Measurements from ENCODE around the gene ZNF319. TPM values are rescaled to one million over a fixed set of nuclear protein-coding genes. Genes with fewer than 3 reads are reported as not detected.

Gene ZNF319
- total RNA-seq, 1 donor from 2014 or later: 7.9 TPM

DNA sequence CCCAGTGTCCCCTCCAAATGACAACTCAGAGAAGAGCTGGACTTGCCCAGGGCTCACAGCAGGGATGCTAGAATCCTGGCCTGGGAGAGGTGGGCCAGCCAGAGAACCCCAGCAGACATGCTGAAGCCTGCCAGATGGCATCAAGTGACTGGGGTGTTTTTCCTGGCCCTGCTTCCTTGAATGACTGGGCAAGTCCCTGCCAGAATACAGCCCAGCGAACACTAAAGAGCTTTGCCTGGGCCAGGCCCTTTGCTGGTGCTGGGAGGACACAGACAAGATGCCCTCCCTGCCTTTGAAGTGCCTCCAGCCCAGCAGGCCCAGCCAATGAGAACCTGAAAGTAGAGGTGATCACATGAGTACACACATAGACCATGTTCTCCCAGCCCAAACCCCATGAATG lies 11.5 kb downstream of the ZNF319 start:
- Histone ChIP-seq H3K27ac (no peak overlapping the region), H3K27me3 (no peaks in the 10 kb centered on the region), H3K4me1 (peaks cover 17% of the 10 kb centered on the region), H3K36me3 (no peaks in the 10 kb centered on the region), H3K4me3 (no peak overlapping the region), H3K9me3 (no peaks in the 10 kb centered on the region)
- intact Hi-C loops (cut with DNase I): no loop called here
- no peak for DNase-seq (ENCODE audit: extremely low spot score in 2 of 2)
- TF ChIP-seq POLR2AphosphoS5 (IDR thresholded peaks at IDR 0.05; ENCODE audit: insufficient read depth in 1 of 2, low read depth in 1 of 2) (peak in 1 of 2 donors; percentile 32), POLR2A (IDR thresholded peaks at IDR 0.05) (no peak)

DNA sequence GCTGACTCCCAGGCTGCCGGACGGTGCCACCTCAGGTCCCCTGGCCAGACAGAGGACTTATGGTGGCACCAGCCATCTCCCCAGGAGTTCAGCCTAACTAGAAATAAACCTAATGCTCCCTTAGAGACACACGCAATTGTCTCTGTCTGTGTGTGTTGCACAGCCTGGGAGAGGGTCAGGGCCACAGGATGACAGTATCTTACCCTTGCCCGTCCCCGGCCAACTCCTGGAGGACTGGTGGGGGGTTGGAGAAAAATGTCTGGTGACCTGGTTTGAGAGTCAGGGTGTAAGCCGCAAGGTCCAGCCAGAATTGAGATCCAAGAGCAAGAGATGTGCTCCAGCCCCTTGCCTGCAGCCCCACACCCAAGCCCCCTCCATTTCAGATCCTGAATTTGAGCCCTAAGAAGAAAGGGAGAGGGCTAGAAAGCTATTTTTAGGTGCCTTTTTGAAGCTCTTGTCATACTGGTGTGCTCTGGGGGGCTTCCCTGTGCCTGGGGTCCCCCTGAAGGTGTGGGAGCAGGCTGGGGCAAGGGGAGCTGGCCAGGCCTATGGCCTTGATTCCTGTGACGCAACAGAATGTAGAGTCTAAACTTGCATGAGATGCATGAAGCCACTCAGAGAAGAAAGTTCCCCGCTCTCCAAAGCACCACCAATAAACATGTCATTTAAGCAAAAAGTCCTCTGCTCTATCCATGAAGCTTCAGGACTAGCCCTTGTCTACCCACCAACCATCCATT lies 12.9 kb downstream of the ZNF319 start:
- Histone ChIP-seq H3K27ac (no peak overlapping the region), H3K4me1 (peaks cover 17% of the 10 kb centered on the region), H3K4me3 (no peak overlapping the region), H3K9me3 (no peaks in the 10 kb centered on the region), H3K27me3 (no peaks in the 10 kb centered on the region), H3K36me3 (no peaks in the 10 kb centered on the region)
- TF ChIP-seq, protein P1, sequence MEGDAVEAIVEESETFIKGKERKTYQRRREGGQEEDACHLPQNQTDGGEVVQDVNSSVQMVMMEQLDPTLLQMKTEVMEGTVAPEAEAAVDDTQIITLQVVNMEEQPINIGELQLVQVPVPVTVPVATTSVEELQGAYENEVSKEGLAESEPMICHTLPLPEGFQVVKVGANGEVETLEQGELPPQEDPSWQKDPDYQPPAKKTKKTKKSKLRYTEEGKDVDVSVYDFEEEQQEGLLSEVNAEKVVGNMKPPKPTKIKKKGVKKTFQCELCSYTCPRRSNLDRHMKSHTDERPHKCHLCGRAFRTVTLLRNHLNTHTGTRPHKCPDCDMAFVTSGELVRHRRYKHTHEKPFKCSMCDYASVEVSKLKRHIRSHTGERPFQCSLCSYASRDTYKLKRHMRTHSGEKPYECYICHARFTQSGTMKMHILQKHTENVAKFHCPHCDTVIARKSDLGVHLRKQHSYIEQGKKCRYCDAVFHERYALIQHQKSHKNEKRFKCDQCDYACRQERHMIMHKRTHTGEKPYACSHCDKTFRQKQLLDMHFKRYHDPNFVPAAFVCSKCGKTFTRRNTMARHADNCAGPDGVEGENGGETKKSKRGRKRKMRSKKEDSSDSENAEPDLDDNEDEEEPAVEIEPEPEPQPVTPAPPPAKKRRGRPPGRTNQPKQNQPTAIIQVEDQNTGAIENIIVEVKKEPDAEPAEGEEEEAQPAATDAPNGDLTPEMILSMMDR (IDR thresholded peaks at IDR 0.05): no peak
- TF ChIP-seq POLR2AphosphoS5 (IDR thresholded peaks at IDR 0.05; ENCODE audit: insufficient read depth in 1 of 2, low read depth in 1 of 2) (no peak), POLR2A (IDR thresholded peaks at IDR 0.05) (no peak)
- no peak for DNase-seq (ENCODE audit: extremely low spot score in 2 of 2)
- intact Hi-C loops (cut with DNase I): no loop called here

DNA sequence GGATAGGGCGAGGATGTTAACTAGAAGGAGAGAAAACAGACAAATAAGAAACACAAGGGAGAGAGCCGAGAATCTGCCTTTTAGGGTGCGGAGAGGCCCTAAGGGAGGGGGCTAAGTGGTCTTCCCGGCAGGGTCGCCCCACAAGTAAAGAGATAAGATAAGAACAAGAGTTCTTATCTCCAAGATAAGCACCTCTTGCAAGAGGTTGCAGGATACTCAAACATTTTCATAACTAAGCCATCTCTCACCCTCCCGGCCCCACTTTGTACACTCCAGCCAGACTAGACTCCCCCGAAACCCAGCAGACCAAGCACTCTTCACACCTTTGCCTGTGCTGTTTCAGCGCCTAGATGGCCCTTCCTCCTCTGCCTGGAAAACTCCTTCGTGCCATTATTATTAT lies 14.3 kb downstream of the ZNF319 start:
- H3K4me3 ChIP-seq: peak overlapping the region in 1 of 2 donors; percentile 65
- H3K27me3 ChIP-seq: no peaks in the 10 kb centered on the region
- DNase-seq (ENCODE audit: extremely low spot score in 2 of 2): no peak
- no peak overlapping the region for H3K27ac ChIP-seq
- H3K9me3 ChIP-seq: no peaks in the 10 kb centered on the region
- intact Hi-C loops (cut with DNase I): no loop called here
- peaks cover 17% of the 10 kb centered on the region for H3K4me1 ChIP-seq
- TF ChIP-seq POLR2A (IDR thresholded peaks at IDR 0.05) (no peak), POLR2AphosphoS5 (IDR thresholded peaks at IDR 0.05; ENCODE audit: insufficient read depth in 1 of 2, low read depth in 1 of 2) (no peak)
- TF ChIP-seq, protein P1 (IDR thresholded peaks at IDR 0.05): no peak
- H3K36me3 ChIP-seq: no peaks in the 10 kb centered on the region

- intact Hi-C loops (cut with DNase I): no loop called here
- Histone ChIP-seq H3K4me1 (peaks cover 17% of the 10 kb centered on the region), H3K27me3 (no peaks in the 10 kb centered on the region), H3K36me3 (no peaks in the 10 kb centered on the region), H3K4me3 (peak overlapping the region; percentile 65 to 71), H3K9me3 (no peaks in the 10 kb centered on the region), H3K27ac (peak overlapping the region; percentile 58)
- no peak for DNase-seq (ENCODE audit: extremely low spot score in 2 of 2)
- TF ChIP-seq POLR2AphosphoS5 (IDR thresholded peaks at IDR 0.05; ENCODE audit: insufficient read depth in 1 of 2, low read depth in 1 of 2): peak in 1 of 2 donors; percentile 50
- TF ChIP-seq, protein P1 (IDR thresholded peaks at IDR 0.05): no peak
Measured at GRCh38 chr16:57985204-57986181, 15.0 kb downstream of the ZNF319 start.

GRCh38 chr16:57984443-57985203 lies 15.8 kb downstream of the ZNF319 start:
- TF ChIP-seq, protein P1 (IDR thresholded peaks at IDR 0.05): no peak
- TF ChIP-seq POLR2AphosphoS5 (IDR thresholded peaks at IDR 0.05; ENCODE audit: insufficient read depth in 1 of 2, low read depth in 1 of 2): peak in 1 of 2 donors; percentile 57
- intact Hi-C loops (cut with DNase I): no loop called here

More at GRCh38 chr16:57984443-57985203, 15.8 kb downstream of the ZNF319 start:
- no peaks in the 10 kb centered on the region for H3K27me3 ChIP-seq
- no peak for DNase-seq (ENCODE audit: extremely low spot score in 2 of 2)
- no peaks in the 10 kb centered on the region for H3K36me3 ChIP-seq
- no peaks in the 10 kb centered on the region for H3K9me3 ChIP-seq
- peak overlapping the region; percentile 65 to 71 for H3K4me3 ChIP-seq
- H3K4me1 ChIP-seq: peaks cover 17% of the 10 kb centered on the region
- peak overlapping the region; percentile 58 for H3K27ac ChIP-seq

Data from vagina (tissue), 2 donors.